Stimulated activated CD8-positive, alpha-beta memory T cell treated with anti-CD3 and anti-CD28 coated beads, Interleukin-4, amount 100 ng/mL, for 4 hours (primary cell): ENCODE results near the gene KRTAP9-1.
"Not testable (repeated sequence)": the region's sequence is repeated elsewhere in the genome, so short reads cannot be mapped to it uniquely, and the experiment has no call there.

Source experiments
- DNase-seq, 2 donors: peaks; one replicate each; pipeline ENCODE4 v3.0.0-alpha.2; 2020; ENCODE audit warnings: low read depth in 2 of 2, low spot score in 1 of 2

Gene KRTAP9-1

GRCh38 chr17:41189837-41190318, at the start of gene KRTAP9-1:
Gene KRTAP9-1, plus strand, starts transcription at chr17:41189887. Its CDS starts 0 bp downstream, at chr17:41189887.
- not testable (repeated sequence) for DNase-seq

- no peak for DNase-seq
These were observed 49.1 kb upstream of the KRTAP9-1 start, which contains the start of gene KRTAP4-6 for GRCh38 chr17:41140360-41141131. Gene KRTAP4-6, minus strand, starts transcription at chr17:41140544. Its CDS starts 57 bp downstream, at chr17:41140487.

- DNase-seq = no peak
These were observed 48.3 kb upstream of the KRTAP9-1 start for GRCh38 chr17:41141361-41141760.

- no peak for DNase-seq
These were observed 44.8 kb upstream of the KRTAP9-1 start for GRCh38 chr17:41144846-41145245.

- DNase-seq = no peak
These were observed 44.4 kb upstream of the KRTAP9-1 start for GRCh38 chr17:41145261-41145660.

- no peak for DNase-seq
These were observed 42.0 kb upstream of the KRTAP9-1 start for GRCh38 chr17:41147531-41148204.

- DNase-seq = not testable (repeated sequence)
These were observed 40.6 kb upstream of the KRTAP9-1 start for GRCh38 chr17:41148971-41149651.

GRCh38 chr17:41149652-41149985, 40.1 kb upstream of the KRTAP9-1 start, which contains the start of gene KRTAP4-5:
Gene KRTAP4-5, minus strand, starts transcription at chr17:41149825. Its CDS starts 58 bp downstream, at chr17:41149767.
- DNase-seq = no peak

- no peak for DNase-seq
These were observed 39.7 kb upstream of the KRTAP9-1 start for GRCh38 chr17:41150026-41150425.

- DNase-seq = no peak
These were observed 38.2 kb upstream of the KRTAP9-1 start for GRCh38 chr17:41151525-41151924.

GRCh38 chr17:41153856-41154255, 35.8 kb upstream of the KRTAP9-1 start:
- no peak for DNase-seq

GRCh38 chr17:41160190-41160589, 29.5 kb upstream of the KRTAP9-1 start:
- not testable (repeated sequence) for DNase-seq

- no peak for DNase-seq
These were observed 29.0 kb upstream of the KRTAP9-1 start, which contains the start of gene KRTAP4-4 for GRCh38 chr17:41160648-41161047. Gene KRTAP4-4, minus strand, starts transcription at chr17:41160748. Its CDS starts 57 bp downstream, at chr17:41160691.

GRCh38 chr17:41163828-41164227, 25.9 kb upstream of the KRTAP9-1 start:
- DNase-seq = no peak

- no peak for DNase-seq
These were observed 22.1 kb upstream of the KRTAP9-1 start for GRCh38 chr17:41167561-41167960.

- no peak for DNase-seq
These were observed 21.6 kb upstream of the KRTAP9-1 start, which contains the start of gene KRTAP4-3 for GRCh38 chr17:41168121-41168520. Gene KRTAP4-3, minus strand, starts transcription at chr17:41168221. Its CDS starts 49 bp downstream, at chr17:41168172.

GRCh38 chr17:41171886-41172285, 17.8 kb upstream of the KRTAP9-1 start:
- no peak for DNase-seq

GRCh38 chr17:41176744-41177387, 12.8 kb upstream of the KRTAP9-1 start:
- no peak for DNase-seq

GRCh38 chr17:41177727-41178271, 11.9 kb upstream of the KRTAP9-1 start, which contains the start of gene KRTAP4-2:
Gene KRTAP4-2, minus strand, starts transcription at chr17:41178221. Its CDS starts 57 bp downstream, at chr17:41178164.
- DNase-seq = no peak

GRCh38 chr17:41178341-41178740, 11.3 kb upstream of the KRTAP9-1 start:
- DNase-seq = no peak
